Neural crest cell (in vitro differentiated cells): ENCODE results near the gene XPO1. TPM values are rescaled to one million over a fixed set of nuclear protein-coding genes. Genes with fewer than 3 reads are reported as not detected.
"Not testable (repeated sequence)": the region's sequence is repeated elsewhere in the genome, so short reads cannot be mapped to it uniquely, and the experiment has no call there.

Source experiments
- DNase-seq: peaks from one replicate; pipeline ENCODE4 v3.0.0; 2021; ENCODE audit warnings: low read depth, mixed read lengths, low spot score
- H3K27ac Mint-ChIP-seq: one replicate; pipeline ENCODE4 v1.8.0; 2021; ENCODE audit warnings: mild to moderate bottlenecking, mixed read lengths; ENCODE audit not compliant: unreplicated experiment
- H3K27me3 Mint-ChIP-seq: 2 replicates; pipeline ENCODE4 v1.8.0; 2021; ENCODE audit warnings: low read depth, mild to moderate bottlenecking, mixed read lengths
- H3K36me3 Mint-ChIP-seq: 2 replicates; pipeline ENCODE4 v1.8.0; 2021; ENCODE audit warnings: low read depth, mild to moderate bottlenecking, mixed read lengths
- H3K4me1 Mint-ChIP-seq: 2 replicates; pipeline ENCODE4 v1.8.0; 2021; ENCODE audit warnings: mixed read lengths
- H3K4me3 Mint-ChIP-seq: one replicate; pipeline ENCODE4 v1.8.0; 2021; ENCODE audit warnings: mild to moderate bottlenecking, mixed read lengths
- H3K9me3 Mint-ChIP-seq: 2 replicates; pipeline ENCODE4 v1.8.0; 2021; ENCODE audit warnings: mixed read lengths
- CTCF ChIP-seq: fragments of 200-600 bp; sonication (generic); conservative IDR thresholded peaks from 2 replicates; pipeline ENCODE4 v1.5.0; 2021; ENCODE audit warnings: antibody characterized with exemption, mild to moderate bottlenecking
- total RNA-seq: library from RNA; stranded (reverse); gene quantifications from 2 replicates; pipeline ENCODE4 v1.2.1, GENCODE V29; 2021

XPO1 gene
- total RNA-seq, 1 donor from 2014 or later, result 233 TPM

GRCh38 chr2:61485281-61485680, 52.9 kb downstream of the XPO1 start:
- Mint-ChIP-seq H3K27ac (no peak overlapping the region), H3K27me3 (no peaks in the 10 kb centered on the region), H3K4me3 (no peak overlapping the region), H3K4me1 (no peaks in the 10 kb centered on the region), H3K36me3 (peaks cover 30% of the 10 kb centered on the region), H3K9me3 (no peaks in the 10 kb centered on the region)
- no peak for TF ChIP-seq CTCF
- DNase-seq, result no peak

- TF ChIP-seq CTCF, result no peak
- no peak for DNase-seq
- no peaks in the 10 kb centered on the region for H3K27me3 Mint-ChIP-seq
- H3K4me3 Mint-ChIP-seq, result no peak overlapping the region
- H3K9me3 Mint-ChIP-seq, result no peaks in the 10 kb centered on the region
- H3K27ac Mint-ChIP-seq, result no peak overlapping the region
- H3K36me3 Mint-ChIP-seq, result peaks cover 22% of the 10 kb centered on the region
- no peaks in the 10 kb centered on the region for H3K4me1 Mint-ChIP-seq
Observed at GRCh38 chr2:61478086-61478485, 60.1 kb downstream of the XPO1 start.

- peak overlapping the region; percentile 11 for H3K4me3 Mint-ChIP-seq
- H3K27ac Mint-ChIP-seq, H3K9me3 Mint-ChIP-seq, H3K4me1 Mint-ChIP-seq, H3K27me3 Mint-ChIP-seq, DNase-seq: not testable (repeated sequence)
- H3K36me3 Mint-ChIP-seq, result peaks cover 18% of the 10 kb centered on the region
Observed at GRCh38 chr2:61476929-61477589, 61.1 kb downstream of the XPO1 start.

- Mint-ChIP-seq H3K36me3 (peaks cover 5% of the 10 kb centered on the region), H3K27ac (peak overlapping the region; percentile 98), H3K9me3 (no peaks in the 10 kb centered on the region), H3K27me3 (no peaks in the 10 kb centered on the region), H3K4me3 (peak overlapping the region; percentile 91), H3K4me1 (peaks cover 30% of the 10 kb centered on the region)
- no peak for TF ChIP-seq CTCF
- DNase-seq, result no peak
Observed at GRCh38 chr2:61471905-61472805, 66.0 kb downstream of the XPO1 start.

GRCh38 chr2:61470965-61471904, 66.9 kb downstream of the XPO1 start, which contains the start of gene USP34:
Gene USP34 (minus strand): TSS chr2:61471087. CDS start chr2:61470692, 395 bp downstream.
- Mint-ChIP-seq H3K9me3 (no peaks in the 10 kb centered on the region), H3K27ac (peak within 1 kb of the TSS; percentile 98), H3K4me1 (peaks cover 30% of the 10 kb centered on the region), H3K36me3 (peaks cover 2% of the 10 kb centered on the region), H3K27me3 (no peaks in the 10 kb centered on the region), H3K4me3 (peak within 1 kb of the TSS; percentile 98)
- TF ChIP-seq CTCF, result no peak
- DNase-seq, result peak; percentile 78
